ENCODE results near the gene SFTA2.
"Not testable (repeated sequence)": the region's sequence is repeated elsewhere in the genome, so short reads cannot be mapped to it uniquely, and the experiment has no call there.

Gene SFTA2

GRCh38 chr6:30912746-30913520 is 19.0 kb downstream of the SFTA2 start:
- DNase-seq (ENCODE audit: low spot score) = no peak

GRCh38 chr6:30910473-30910872 is 21.5 kb downstream of the SFTA2 start:
- DNase-seq (ENCODE audit: low spot score) = not testable (repeated sequence)

GRCh38 chr6:30908700-30909099 is 23.3 kb downstream of the SFTA2 start:
- DNase-seq (ENCODE audit: low spot score) = no peak

DNA sequence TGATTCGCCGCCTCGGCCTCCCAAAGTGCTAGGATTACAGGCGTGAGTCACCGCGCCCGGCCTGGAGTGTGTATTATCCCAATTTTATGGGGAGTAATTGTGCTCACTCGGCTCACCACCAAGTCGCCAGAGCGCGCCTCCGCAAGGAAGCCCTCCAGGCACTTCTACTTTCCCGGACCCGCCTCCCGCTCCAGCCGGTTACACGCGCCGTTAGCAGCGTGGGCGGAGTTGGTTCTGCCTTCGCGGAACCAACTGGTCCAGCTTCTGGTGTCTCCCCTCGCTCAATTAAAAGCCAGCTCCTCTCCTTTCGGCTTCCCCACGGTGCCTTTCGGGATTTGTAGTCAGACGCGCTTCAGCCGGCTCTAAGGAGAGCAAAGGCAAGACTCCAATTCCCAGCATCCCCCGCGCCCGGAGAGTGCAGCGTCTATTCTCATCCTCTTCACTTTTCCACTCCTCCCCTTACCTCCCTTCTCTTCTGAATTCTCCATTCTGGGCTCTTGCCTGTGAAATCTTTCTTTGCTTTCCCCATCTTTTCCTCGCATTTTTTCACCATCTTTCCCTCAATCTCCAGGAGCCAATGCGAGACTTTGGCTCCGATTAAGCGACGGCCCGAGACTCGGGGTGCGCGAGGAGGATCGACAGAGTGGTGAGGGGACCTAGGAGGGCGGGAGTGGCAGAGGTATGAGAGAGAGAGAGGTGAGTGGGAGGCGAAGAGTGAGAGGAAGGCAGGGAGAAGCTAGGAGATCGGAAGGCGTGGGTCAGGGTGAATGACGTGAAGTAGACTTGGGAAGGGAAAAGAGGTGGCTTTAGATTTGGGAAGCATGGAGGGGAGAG is 24.0 kb downstream of the SFTA2 start, which contains the start of gene GTF2H4:
Gene GTF2H4, plus strand, starts transcription at position 450 of the 834 bp plus-strand sequence.
- DNase-seq (ENCODE audit: low spot score) = peak; percentile 94

- not testable (repeated sequence) for DNase-seq (ENCODE audit: low spot score)
Observed at GRCh38 chr6:30907290-30907757, 24.6 kb downstream of the SFTA2 start.

DNA sequence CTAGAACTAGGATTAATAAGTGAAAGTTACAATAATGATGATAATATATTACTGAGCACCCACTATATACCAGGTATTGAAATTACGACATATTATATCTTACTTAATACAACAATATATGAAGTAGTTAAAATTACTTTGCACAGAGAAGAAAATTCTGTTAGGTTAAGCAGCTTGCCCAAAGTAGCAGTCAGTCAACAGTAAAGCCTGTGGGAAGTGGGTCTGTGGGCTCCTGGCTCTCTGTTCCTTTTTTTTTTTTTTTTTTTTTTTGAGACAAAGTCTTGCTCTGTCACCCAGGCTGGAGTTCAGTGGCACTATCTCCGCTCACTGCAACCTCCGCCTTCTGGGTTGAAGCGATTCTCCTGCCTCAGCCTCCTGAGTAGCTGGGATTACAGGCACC is 28.7 kb downstream of the SFTA2 start:
- DNase-seq (ENCODE audit: low spot score) = no peak

GRCh38 chr6:30902709-30903108 is 29.3 kb downstream of the SFTA2 start:
- DNase-seq (ENCODE audit: low spot score) = no peak

DNA sequence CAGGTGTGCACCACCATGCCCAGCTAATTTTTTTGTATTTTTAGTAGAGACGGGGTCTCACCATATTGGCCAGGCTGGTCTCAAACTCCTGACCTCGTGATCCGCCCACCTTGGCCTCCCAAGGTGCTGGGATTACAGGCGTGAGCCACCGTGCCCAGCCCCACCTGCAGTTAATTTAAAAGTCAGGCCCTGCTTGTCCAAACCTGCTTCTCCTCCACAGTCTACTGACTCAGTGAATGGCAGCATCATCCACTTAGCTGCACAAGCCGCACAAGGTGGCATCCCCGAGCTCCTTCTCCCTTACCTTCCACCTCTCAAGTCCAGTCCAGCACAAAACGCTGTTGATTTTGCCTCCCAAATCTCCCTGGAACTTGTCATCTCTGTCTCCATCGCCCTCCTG is 29.8 kb downstream of the SFTA2 start:
- not testable (repeated sequence) for DNase-seq (ENCODE audit: low spot score)

DNA sequence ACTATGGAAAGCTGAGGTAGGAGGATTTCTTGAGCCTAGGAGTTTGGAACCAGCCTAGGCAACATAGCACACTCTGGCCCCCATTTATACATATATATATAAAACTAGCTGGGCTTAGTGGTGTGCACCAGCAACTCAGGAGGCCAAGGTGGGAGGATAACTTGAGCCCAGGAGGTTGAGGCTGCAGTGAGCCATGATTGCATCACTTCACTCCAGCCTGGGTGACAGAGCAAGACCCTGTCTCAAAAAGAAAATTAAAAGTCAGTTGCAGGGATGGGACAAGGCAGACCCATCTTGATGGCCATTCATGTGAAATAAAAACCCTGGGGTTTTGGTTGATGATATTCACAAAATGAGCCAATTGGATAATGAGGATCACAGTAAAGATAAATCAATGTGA is 30.5 kb downstream of the SFTA2 start:
- DNase-seq (ENCODE audit: low spot score) = no peak

DNA sequence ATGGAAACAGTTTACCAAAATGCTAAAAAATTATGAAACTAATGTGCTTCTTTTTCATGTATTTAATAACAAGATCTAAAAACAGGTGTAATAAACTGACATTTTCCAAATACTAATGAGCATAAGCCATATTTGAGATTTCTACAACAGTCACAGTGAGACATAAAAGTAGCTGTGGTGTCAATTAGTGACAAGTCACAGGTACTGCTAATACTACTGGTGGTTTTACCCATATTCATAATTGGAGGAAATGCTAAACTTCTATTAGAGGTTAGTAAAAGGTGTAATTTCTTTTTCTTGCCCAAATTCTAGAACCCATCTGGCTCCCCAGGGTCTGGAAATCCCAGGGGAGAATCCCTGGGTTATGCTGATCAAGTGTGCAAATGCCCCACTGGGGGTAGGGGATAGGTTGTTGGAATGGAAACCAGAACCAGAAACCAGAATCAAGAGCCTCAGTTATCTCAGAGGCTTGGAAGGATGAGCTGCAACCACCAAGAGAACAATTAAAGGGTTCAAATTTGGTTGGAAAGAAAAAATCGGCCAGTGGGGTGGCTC is 31.0 kb downstream of the SFTA2 start:
- DNase-seq (ENCODE audit: low spot score) = no peak

- DNase-seq (ENCODE audit: low spot score) = no peak
Observed at GRCh38 chr6:30898750-30899360, 33.1 kb downstream of the SFTA2 start.

DNA sequence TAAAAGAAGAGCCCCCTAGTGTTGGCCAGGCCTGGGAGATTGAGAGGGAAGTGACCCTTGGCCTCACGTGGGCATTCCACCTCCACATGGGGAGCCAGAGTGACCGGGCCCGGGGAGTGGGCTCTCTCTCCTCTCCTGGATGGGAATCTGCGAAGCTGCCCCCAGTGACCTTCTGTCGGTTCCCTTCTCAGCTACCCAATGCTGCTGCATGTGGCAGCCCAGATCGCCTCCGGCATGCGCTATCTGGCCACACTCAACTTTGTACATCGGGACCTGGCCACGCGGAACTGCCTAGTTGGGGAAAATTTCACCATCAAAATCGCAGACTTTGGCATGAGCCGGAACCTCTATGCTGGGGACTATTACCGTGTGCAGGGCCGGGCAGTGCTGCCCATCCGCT is 34.1 kb downstream of the SFTA2 start:
- DNase-seq (ENCODE audit: low spot score) = no peak

GRCh38 chr6:30896541-30896940 is 35.4 kb downstream of the SFTA2 start:
- no peak for DNase-seq (ENCODE audit: low spot score)

DNA sequence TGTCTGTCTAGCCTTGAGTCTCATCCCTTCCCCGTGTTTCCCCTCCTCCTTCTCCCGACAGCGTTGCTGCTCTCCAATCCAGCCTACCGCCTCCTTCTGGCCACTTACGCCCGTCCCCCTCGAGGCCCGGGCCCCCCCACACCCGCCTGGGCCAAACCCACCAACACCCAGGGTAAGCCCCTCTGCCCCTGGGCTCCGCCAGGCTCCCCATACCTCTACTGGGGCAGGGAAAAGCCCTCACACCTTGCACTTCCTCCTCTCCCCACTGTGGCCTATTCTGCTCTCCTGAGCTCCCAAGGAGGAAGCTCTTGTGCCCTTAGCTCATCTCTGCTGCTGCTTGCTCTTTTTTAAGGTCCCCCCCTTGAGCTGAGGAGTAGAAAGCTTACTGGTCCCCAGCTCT is 36.6 kb downstream of the SFTA2 start:
- DNase-seq (ENCODE audit: low spot score) = no peak

GRCh38 chr6:30894935-30895334 is 37.0 kb downstream of the SFTA2 start:
- DNase-seq (ENCODE audit: low spot score) = no peak

DNA sequence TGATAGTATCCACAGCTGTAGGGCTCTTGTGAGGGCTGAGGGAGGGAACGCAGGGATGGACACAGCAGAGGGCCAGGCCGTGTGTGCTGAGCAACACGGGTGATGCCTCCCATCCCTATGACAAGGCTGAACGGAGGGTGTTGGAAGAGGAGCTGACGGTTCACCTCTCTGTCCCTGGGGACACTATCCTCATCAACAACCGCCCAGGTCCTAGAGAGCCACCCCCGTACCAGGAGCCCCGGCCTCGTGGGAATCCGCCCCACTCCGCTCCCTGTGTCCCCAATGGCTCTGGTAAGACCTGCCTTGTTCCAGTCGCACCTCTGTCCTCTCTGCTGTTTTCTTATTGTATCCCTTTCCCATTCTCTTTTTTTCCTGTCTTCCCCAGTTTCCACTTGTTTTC is 37.6 kb downstream of the SFTA2 start:
- no peak for DNase-seq (ENCODE audit: low spot score)

GRCh38 chr6:30893666-30894065 is 38.3 kb downstream of the SFTA2 start:
- no peak for DNase-seq (ENCODE audit: low spot score)

DNA sequence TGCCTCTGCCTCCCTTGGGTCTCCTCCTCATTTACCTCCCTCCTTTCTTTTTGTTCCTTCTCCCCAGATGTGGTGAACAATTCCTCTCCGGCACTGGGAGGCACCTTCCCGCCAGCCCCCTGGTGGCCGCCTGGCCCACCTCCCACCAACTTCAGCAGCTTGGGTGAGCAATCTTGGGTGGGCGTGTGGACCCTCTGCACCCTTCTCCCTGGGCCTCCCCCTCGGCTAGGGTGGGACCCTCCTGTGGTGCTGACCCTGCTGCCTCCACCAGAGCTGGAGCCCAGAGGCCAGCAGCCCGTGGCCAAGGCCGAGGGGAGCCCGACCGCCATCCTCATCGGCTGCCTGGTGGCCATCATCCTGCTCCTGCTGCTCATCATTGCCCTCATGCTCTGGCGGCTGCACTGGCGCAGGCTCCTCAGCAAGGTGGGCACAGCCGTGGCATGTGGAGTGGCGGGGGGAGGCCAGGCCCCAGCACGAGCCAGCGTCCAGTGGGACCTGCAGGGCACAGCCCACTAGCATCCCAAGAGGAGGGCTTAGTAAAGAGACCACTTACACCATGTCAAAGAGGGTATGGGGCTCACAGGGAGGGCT is 38.9 kb downstream of the SFTA2 start:
- DNase-seq (ENCODE audit: low spot score) = no peak

DNA sequence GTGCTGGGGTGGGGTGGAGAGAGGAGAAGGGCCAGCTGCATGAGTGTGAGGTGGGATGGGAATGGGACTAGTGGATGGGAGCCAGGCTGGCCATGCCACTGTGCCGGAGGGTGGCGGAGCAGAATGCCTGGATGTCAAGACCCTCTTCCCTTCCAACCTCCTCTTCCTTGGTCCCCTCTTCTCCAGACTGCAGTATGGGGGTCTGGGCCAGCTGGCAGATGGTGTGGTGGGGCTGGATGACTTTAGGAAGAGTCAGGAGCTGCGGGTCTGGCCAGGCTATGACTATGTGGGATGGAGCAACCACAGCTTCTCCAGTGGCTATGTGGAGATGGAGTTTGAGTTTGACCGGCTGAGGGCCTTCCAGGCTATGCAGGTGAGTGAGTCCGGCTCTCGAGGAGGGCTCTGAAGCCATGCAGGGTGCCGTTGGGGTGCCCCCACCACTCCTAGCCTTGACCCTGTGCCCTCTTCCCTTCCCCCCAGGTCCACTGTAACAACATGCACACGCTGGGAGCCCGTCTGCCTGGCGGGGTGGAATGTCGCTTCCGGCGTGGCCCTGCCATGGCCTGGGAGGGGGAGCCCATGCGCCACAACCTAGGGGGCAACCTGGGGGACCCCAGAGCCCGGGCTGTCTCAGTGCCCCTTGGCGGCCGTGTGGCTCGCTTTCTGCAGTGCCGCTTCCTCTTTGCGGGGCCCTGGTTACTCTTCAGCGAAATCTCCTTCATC is 40.0 kb downstream of the SFTA2 start:
- no peak for DNase-seq (ENCODE audit: low spot score)

DNA sequence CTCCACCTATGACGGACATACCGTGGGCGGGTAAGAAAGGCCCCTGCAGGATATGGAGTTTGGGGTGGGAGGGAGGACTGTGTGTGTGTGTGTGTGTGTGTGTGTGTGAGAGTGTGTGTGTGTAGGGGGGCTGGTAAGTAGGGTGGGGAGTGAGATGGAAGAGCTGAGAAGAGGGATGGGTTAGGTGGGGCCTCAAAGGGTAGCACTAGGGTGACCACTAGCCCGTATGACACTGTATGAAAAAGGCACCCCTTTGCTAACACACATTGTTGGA is 40.6 kb downstream of the SFTA2 start:
- DNase-seq (ENCODE audit: low spot score) = no peak

GRCh38 chr6:30890646-30891449 is 41.1 kb downstream of the SFTA2 start:
- no peak for DNase-seq (ENCODE audit: low spot score)

Measured in hematopoietic multipotent progenitor cell treated with erythropoietin and hydrocortisone succinate and interleukin-3 and kit ligand, for 17 days (in vitro differentiated cells).